Hematopoietic multipotent progenitor cell treated with erythropoietin and hydrocortisone succinate and interleukin-3 and kit ligand, for 17 days (in vitro differentiated cells): Measurements from ENCODE around the gene DMD.

Experiments used
- DNase-seq: peaks from one replicate; pipeline ENCODE4 v3.0.0-alpha.2; 2015; ENCODE audit warnings: low spot score

Gene DMD

GRCh38 chrX:31858915-31859314, 1352.4 kb downstream of the DMD start:
- DNase-seq: no peak

DNA sequence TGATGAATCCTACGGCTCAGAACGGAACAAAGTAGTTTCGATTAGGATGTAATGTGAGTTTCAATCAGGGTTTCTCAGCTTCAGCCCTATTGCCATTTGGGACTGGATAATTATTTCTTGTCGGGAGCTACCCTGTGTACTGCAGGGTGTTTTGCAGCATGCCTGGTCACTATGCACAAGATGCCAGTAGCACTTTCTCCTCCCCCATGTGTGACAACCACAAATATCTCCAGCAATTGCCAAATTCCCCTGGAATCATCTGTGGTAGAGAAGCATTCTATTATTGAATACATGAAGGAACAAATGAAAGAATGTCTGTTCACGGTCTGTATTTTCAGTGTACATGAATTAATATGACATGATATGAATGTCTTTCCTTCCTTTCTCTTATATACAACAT, 1356.6 kb downstream of the DMD start:
- no peak for DNase-seq

GRCh38 chrX:31851761-31852160, 1359.6 kb downstream of the DMD start:
- DNase-seq: no peak

DNA sequence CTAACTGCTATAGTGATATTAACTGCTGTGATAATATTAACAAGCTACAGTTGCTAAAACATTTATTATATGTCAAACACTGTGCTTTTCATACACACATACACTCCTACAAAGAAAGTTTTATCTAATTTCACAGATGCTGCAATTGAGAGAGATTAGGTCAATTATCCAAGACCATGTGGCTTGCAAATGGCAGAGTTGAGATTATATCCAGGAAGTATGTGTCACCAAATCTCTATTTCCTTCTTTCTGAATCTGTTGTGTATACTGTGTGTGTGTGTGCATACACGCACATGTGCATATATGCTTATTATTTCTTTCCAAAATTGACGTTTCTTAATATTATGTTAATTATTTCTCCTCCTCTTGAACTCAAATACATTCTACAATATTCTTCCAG, 1363.6 kb downstream of the DMD start:
- DNase-seq: no peak

- DNase-seq: no peak
Measured at GRCh38 chrX:31845003-31845402, 1366.3 kb downstream of the DMD start.

DNA sequence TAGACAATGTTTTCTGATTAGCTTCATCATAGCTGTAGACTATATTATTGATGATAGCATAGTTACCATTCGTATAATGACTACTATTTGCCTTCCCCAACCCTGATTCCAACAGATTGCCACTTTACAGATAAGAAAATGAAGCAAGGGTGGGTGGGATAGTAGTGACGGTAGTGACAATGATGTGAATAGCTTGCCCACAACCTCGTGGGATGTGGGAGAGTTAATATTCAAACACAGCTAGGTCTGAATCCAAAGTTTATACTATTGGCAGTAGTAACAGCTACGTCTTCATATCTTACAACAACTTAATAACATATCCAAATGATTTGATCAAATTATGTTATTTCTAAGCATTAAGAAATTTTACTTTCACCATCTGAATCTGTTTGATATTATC, 1372.7 kb downstream of the DMD start:
- DNase-seq: no peak

- DNase-seq: no peak
Measured at GRCh38 chrX:31837445-31838049, 1373.8 kb downstream of the DMD start.

DNA sequence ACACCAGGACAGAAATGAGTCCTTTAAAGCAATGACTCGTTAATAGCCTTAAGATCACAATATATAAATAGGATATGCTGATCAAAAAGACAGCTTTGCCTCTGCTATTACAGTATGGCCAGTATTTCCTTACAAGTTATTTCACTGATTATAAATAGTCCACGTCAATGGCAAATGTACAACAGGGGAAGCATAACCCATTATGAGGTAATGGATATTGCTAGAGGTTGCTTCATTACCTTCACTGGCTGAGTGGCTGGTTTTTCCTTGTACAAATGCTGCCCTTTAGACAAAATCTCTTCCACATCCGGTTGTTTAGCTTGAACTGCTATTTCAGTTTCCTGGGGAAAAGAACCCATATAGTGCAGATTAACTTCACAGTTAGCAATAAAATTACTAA, 1374.9 kb downstream of the DMD start:
- DNase-seq: no peak

GRCh38 chrX:31832263-31832662, 1379.1 kb downstream of the DMD start:
- DNase-seq: no peak

DNA sequence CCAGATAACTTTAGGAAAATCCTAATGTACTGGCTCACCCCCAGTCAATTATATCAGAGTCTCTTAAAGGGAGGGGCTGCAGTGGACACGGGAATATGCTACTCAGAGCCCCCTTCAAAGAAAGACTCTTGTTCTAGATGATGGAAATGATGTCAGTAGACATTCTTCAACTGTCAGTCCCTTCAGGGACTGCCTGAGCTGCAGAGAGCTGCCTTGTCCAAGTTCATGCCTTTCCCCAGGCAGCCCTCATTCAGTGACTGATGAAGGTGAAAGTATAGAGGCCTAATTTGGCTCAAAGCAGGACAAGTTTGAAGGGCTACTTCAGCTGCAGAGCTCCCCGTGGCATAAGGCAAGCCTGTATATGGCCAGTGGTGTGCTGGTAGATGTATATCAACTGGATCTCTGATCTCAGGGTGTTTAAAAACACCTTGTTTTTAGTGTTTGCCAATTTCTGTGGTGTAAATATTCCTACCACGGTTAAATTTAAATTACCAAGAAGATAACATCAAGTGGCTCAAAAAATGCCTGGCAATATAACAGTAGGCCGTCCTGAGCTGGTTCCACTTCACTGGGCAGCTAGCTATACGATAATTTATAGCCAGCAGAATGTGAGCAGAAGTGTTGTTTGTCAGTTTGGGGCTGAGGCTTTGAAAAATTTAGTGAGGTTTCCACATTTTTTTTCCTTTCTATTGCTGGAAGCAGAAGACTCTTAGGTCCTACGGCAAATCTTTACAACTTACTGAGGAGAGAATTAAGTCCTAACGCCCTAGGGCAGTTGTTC, 1390.7 kb downstream of the DMD start:
- DNase-seq: no peak

GRCh38 chrX:31819455-31819854, 1391.9 kb downstream of the DMD start:
- no peak for DNase-seq

DNA sequence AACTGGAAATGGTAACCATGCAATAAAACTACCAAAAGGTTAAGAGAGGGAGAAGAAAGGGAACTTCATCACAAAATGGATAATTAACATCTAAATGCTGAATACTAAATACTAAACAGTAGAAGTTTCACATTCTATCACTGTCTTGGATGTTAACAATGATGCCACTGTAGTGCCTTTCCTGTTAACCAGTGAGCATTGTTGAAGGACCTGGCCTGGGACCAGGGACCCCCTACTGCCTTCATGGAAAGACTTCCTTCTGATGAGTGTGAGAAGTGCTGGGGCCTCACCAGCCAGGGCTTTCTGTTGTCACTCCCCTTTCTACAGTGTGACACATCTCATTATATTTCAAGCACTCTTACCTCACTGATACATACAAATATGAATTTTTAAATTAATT, 1400.2 kb downstream of the DMD start:
- DNase-seq: no peak

- no peak for DNase-seq
Measured at GRCh38 chrX:31808357-31808756, 1403.0 kb downstream of the DMD start.

DNA sequence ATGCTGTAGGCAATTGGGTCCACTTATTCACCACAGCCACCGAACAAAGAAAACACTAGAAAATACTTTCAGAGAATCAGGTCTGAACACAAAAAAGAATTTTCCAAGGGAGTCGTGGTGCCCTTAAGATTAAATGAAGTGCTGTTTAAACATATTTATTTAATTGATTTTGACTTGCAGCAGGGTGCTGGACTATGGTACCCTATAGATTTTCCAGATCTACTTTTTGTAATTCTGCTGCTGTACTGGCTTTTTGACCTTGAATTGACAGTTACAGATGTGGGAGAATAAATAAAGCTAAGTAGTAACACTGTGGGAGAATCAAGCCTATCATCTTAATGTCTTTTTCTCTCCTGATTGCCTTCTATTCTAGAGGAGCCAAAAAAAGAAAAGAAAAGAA, 1404.2 kb downstream of the DMD start:
- DNase-seq: no peak

GRCh38 chrX:31805781-31806180, 1405.6 kb downstream of the DMD start:
- DNase-seq: no peak

DNA sequence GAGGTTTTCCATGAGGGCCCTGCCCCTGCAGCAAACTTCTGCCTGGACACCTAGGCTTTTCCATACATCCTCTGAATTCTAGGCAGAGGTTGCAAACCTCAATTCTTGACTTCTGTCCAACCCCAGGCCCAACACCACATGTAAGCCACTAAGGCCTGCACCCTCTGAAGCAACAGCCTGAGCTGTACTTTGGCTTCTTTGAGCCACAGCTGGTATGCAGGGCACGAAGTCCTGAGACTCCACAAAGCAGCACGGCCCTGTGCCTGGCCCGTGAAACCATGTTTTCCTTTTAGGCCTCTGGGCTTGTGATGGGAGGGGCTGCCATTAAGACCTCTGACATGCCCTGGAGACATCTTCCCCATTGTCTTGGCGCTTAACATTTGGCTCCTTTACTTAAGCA, 1411.1 kb downstream of the DMD start:
- no peak for DNase-seq

GRCh38 chrX:31796624-31797023, 1414.7 kb downstream of the DMD start:
- DNase-seq: no peak

- DNase-seq: no peak
Measured at GRCh38 chrX:31747411-31747810, 1463.9 kb downstream of the DMD start.

DNA sequence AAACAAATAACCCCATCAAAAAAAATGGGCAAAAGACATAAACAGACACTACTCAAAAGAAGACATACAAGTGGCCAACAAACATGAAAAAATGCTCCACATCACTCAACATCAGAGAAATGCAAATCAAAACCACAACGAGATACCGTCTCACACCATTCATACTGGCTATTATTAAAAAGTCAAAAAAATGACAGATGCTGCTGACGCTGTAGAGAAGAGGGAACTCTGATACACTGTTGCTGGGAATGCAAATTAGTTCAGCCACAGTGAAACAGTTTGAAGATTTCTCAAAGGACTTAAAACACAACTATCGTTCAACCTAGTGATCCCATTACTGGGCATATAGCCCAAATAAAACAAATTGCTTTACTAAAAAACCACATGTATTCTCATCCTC, 1468.3 kb downstream of the DMD start:
- no peak for DNase-seq

- DNase-seq: no peak
Measured at GRCh38 chrX:31717474-31717873, 1493.9 kb downstream of the DMD start.

DNA sequence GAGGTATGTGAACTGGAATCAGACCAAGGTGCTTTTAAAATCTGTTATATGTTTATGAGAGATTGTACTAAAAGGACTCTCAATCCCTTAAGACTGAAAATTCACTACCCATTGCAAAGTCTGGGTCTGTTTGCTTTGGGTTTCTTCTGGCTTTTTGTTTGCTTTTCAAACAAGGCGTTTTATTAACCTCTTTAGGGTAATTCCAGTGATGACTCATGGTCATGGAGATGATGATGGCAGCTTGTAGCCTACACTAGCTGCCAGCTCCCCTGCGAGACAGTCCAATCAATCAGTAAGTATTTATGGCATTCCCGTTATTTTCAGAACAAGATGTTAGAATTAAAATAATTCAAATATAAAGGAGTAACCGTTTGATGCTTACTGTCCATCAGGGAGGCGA, 1495.7 kb downstream of the DMD start:
- no peak for DNase-seq

- DNase-seq: no peak
Measured at GRCh38 chrX:31714797-31715196, 1496.6 kb downstream of the DMD start.

DNA sequence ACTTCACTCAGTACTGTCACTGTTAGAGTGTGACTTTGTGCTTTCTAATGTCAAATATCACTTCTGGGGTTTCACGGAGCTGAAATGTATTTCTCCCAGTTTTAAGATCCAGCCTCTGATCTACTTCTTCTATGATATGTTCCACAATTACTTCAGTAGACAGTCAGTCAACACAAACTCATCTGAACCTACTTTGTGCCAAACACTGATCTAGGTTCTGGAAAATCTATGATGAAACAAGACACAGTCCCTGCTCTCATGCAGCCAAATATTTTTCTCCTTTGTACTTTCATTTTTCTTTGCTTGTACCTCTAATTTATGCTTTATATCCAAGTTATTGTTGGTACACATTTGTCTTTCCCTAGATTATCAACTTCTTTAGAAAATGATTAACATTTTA, 1498.2 kb downstream of the DMD start:
- no peak for DNase-seq

DNA sequence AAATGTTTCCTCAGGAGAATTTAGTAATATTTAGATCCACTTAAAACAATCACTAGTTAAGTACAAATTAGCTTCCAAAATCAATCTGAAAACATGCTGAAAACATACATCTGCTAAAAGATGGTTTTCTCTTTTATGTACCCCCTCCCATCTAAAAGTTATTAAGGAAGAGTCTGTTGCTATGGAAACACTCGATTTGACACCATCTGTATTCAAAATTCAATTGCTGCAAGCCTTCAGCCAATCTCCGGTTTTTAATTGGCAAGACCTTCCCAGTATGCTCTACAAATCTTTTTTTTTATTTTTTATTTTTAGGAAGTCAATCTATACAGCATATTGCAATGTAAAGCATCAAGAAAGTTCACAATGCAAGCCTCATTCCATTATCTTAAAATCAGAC, 1500.2 kb downstream of the DMD start:
- no peak for DNase-seq
